A549 (cell line): ENCODE data around the gene GCK.

Experiments used
- CBX2 ChIP-seq: fragments of 200-600 bp; sonication (generic); IDR thresholded peaks from 2 replicates; pipeline ENCODE4 v1.6.1; 2016; ENCODE audit warnings: low read depth, mild to moderate bottlenecking, borderline replicate concordance
- CEBPB ChIP-seq, 2 experiments: fragments of >200 bp in 1 of 2; sonication (Bioruptor Twin) in 1 of 2; formaldehyde crosslinking in 1 of 2; IDR thresholded peaks; 2 replicates each; pipeline ENCODE4 v1.6.1; 2012 to 2016
- CTCF ChIP-seq: fragments of >200 bp; sonication (Bioruptor Twin); formaldehyde crosslinking; IDR thresholded peaks from 3 replicates; pipeline ENCODE4 v1.5.1; 2016
- MAFK ChIP-seq: fragments of 450-650 bp; IDR thresholded peaks from 2 replicates; pipeline ENCODE4 v1.6.1; 2014; ENCODE audit not compliant: partially characterized antibody
- REST ChIP-seq: fragments of 200-600 bp; sonication (generic); IDR thresholded peaks from 2 replicates; pipeline ENCODE4 v1.6.1; 2016; ENCODE audit warnings: antibody characterized with exemption, mild to moderate bottlenecking, moderate library complexity
- RFX5 ChIP-seq: fragments of 450-650 bp; IDR thresholded peaks from 2 replicates; pipeline ENCODE4 v1.7.1; 2014; ENCODE audit warnings: antibody characterized with exemption, mild to moderate bottlenecking, moderate library complexity

GRCh38 chr7:44139311-44140010, 49.8 kb downstream of the GCK start:
- TF ChIP-seq CTCF: no peak
- TF ChIP-seq RFX5: no peak
- no peak for TF ChIP-seq REST
- TF ChIP-seq CBX2: no peak
- no peak for TF ChIP-seq CEBPB (IDR thresholded peaks at IDR 0.05)
- no peak for TF ChIP-seq MAFK
